BE2C (cell line): Measurements from ENCODE around the gene KCNT1.

Experiments
- DNase-seq: peaks from one replicate; pipeline ENCODE4 v3.0.0-alpha.2; 2020
- H3K27me3 ChIP-seq: fragments of 250-450 bp; sonication (Bioruptor Pico); 2 replicates; pipeline ENCODE4 v1.5.1; 2020; ENCODE audit warnings: mild to moderate bottlenecking
- H3K36me3 ChIP-seq: fragments of 250-450 bp; sonication (Bioruptor Pico); 2 replicates; pipeline ENCODE4 v1.5.1; 2020; ENCODE audit warnings: mild to moderate bottlenecking
- H3K4me1 ChIP-seq: fragments of 250-450 bp; sonication (Bioruptor Pico); 2 replicates; pipeline ENCODE4 v1.5.1; 2020
- H3K4me3 ChIP-seq: 2 replicates; pipeline ENCODE4 v1.5.1; 2011; ENCODE audit warnings: low read depth, low read length
- H3K9me3 ChIP-seq: fragments of 250-450 bp; sonication (Bioruptor Pico); 2 replicates; pipeline ENCODE4 v1.5.1; 2020
- CTCF ChIP-seq: IDR thresholded peaks from 2 replicates; pipeline ENCODE4 v1.5.1; 2012; ENCODE audit warnings: mild to moderate bottlenecking, low read depth, low read length

Gene KCNT1

GRCh38 chr9:135777623-135778177 lies 75.7 kb downstream of the KCNT1 start:
- no peaks in the 10 kb centered on the region for H3K27me3 ChIP-seq
- H3K4me3 ChIP-seq = no peak overlapping the region
- no peak for DNase-seq
- H3K9me3 ChIP-seq = no peaks in the 10 kb centered on the region
- TF ChIP-seq CTCF = no peak
- no peaks in the 10 kb centered on the region for H3K4me1 ChIP-seq
- peaks cover 74% of the 10 kb centered on the region for H3K36me3 ChIP-seq

- Histone ChIP-seq H3K9me3 (no peaks in the 10 kb centered on the region), H3K27me3 (no peaks in the 10 kb centered on the region), H3K4me3 (no peak overlapping the region), H3K4me1 (no peaks in the 10 kb centered on the region), H3K36me3 (peaks cover 74% of the 10 kb centered on the region)
- no peak for DNase-seq
- TF ChIP-seq CTCF = no peak
Measured at GRCh38 chr9:135778421-135778820, 76.4 kb downstream of the KCNT1 start.

GRCh38 chr9:135779571-135779970 lies 77.6 kb downstream of the KCNT1 start:
- Histone ChIP-seq H3K27me3 (no peaks in the 10 kb centered on the region), H3K9me3 (no peaks in the 10 kb centered on the region), H3K36me3 (peaks cover 75% of the 10 kb centered on the region), H3K4me3 (no peak overlapping the region), H3K4me1 (no peaks in the 10 kb centered on the region)
- no peak for DNase-seq
- no peak for TF ChIP-seq CTCF

- no peak for DNase-seq
- H3K4me1 ChIP-seq = no peaks in the 10 kb centered on the region
- H3K27me3 ChIP-seq = no peaks in the 10 kb centered on the region
- H3K4me3 ChIP-seq = no peak overlapping the region
- TF ChIP-seq CTCF = no peak
- H3K36me3 ChIP-seq = peaks cover 76% of the 10 kb centered on the region
- no peaks in the 10 kb centered on the region for H3K9me3 ChIP-seq
Measured at GRCh38 chr9:135780086-135780485, 78.1 kb downstream of the KCNT1 start.

- DNase-seq = no peak
- no peaks in the 10 kb centered on the region for H3K9me3 ChIP-seq
- no peaks in the 10 kb centered on the region for H3K4me1 ChIP-seq
- TF ChIP-seq CTCF = no peak
- peaks cover 73% of the 10 kb centered on the region for H3K36me3 ChIP-seq
- H3K27me3 ChIP-seq = no peaks in the 10 kb centered on the region
- H3K4me3 ChIP-seq = no peak overlapping the region
Measured at GRCh38 chr9:135780626-135781025, 78.6 kb downstream of the KCNT1 start.

- H3K4me3 ChIP-seq = no peak overlapping the region
- no peak for TF ChIP-seq CTCF
- peaks cover 75% of the 10 kb centered on the region for H3K36me3 ChIP-seq
- no peaks in the 10 kb centered on the region for H3K4me1 ChIP-seq
- DNase-seq = no peak
- no peaks in the 10 kb centered on the region for H3K9me3 ChIP-seq
- no peaks in the 10 kb centered on the region for H3K27me3 ChIP-seq
Measured at GRCh38 chr9:135782946-135783345, 81.0 kb downstream of the KCNT1 start.
